ENCODE data around the gene CRTC1.

GRCh38 chr19:18726846-18727245 is 43.4 kb downstream of the CRTC1 start:
- no peak for TF ChIP-seq CTCF (IDR thresholded peaks at IDR 0.05)
- TF ChIP-seq POLR2A (IDR thresholded peaks at IDR 0.05) = no peak
